Amygdala (tissue), 56 donors: ENCODE data around the gene PRSS33.

Experiments
- DNase-seq, 56 donors: peaks; one replicate each; lab custom pipeline; 2025; lab: John Stamatoyannopoulos, UW

The PRSS33 gene, protein sequence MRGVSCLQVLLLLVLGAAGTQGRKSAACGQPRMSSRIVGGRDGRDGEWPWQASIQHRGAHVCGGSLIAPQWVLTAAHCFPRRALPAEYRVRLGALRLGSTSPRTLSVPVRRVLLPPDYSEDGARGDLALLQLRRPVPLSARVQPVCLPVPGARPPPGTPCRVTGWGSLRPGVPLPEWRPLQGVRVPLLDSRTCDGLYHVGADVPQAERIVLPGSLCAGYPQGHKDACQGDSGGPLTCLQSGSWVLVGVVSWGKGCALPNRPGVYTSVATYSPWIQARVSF

GRCh38 chr16:2787406-2787805 is at the start of gene PRSS33:
TSS of gene PRSS33 (minus strand) at chr16:2787560. CDS start at chr16:2786547, 1,013 bp downstream.
- no peak for DNase-seq

DNA sequence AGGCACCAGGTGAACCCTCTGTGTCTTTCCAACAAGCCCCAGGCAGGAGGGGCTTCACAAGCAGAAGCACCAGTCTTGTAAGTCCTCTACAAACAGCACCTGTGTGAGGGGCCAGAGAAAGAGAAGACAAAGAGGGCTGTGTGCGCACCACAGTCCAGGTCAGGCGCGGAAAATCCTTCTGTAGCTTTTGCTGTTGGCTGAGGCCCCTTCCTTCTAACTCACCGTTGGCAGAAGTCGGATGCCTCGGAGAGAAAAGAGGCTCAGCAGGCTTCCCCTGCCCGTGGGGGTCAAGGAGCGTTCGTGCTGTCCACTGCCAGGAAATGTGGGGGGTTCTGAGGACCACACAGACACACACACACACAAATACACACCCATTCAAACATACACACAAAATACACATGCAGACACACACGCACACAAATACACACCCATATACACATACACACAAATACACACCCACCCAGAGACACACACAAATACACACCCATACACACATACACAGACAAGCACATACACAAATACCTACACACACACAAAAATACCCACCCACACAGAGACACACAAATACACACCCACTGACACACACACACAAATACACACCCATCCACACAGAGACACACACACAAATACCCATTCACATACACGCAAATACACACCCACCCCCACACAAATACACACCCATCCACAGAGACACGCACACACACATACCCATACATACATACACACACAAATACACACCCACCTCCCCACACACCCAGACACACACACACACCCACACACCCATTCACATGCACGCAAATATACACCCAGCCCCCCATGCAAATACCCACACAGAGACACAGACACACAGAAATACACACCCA is 49.5 kb upstream of the PRSS33 start:
- no peak for DNase-seq

GRCh38 chr16:2835638-2836493 is 48.5 kb upstream of the PRSS33 start:
- DNase-seq, result peak in 4 of 56 donors; percentile 3 to 45 (median 8)

DNA sequence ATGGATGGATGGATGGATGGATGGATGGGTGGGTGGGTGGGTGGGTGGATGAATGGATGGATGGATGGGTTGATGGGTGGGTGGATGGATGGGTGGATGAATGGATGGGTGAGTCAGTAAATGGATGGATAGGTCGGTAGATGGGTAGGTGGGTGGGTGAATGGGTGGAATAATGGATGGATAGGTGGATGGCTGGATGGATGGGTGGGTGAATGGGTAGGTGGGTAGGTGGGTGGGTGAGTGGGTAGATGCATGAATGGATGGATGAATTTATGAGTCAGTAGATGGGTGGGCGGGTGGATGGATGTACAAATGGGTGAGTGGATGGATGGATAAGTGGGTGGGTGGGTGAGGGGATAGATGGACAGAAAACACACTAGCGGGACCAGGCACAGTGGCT is 47.6 kb upstream of the PRSS33 start:
- DNase-seq, result no peak

DNA sequence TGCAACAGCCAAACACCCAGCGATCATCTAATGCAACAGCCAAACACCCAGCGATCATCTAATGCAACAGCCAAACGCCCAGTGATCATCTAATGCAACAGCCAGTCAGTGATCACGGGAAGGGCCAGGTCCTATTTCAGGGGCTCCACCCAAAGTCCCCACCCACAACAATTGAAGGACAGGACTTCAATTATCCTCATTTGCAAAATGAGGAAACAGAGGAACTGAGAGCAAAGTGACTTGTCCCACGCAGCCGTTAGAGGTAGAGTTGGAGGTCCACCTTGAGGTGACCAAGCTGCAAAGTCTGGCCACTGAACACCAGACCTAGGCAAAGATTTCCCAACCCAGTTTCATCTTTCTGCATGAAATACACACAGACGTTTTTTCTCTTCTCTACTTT is 46.4 kb upstream of the PRSS33 start:
- no peak for DNase-seq

DNA sequence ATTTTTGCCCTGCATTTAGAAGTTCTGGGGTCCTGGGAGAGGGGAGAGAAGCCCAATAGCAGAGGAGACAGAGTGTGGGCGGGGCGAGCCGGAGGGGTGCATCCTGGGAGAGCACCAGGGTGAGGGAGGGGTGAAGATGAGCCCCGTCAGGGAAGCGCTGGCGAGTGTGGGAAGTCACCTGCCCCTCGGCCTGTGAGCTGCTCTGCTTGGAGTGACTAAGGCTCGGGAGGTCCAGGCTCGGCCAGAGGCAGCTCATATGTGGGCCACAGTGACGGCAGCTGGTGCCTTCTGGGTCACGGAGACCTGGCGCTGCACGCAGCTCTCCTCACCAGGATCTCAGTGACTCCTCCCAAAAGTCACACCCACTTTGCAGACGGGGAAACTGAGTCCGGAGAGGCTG is 43.8 kb upstream of the PRSS33 start:
- DNase-seq, result no peak

GRCh38 chr16:2830355-2830695 is 43.0 kb upstream of the PRSS33 start:
- DNase-seq, result no peak

DNA sequence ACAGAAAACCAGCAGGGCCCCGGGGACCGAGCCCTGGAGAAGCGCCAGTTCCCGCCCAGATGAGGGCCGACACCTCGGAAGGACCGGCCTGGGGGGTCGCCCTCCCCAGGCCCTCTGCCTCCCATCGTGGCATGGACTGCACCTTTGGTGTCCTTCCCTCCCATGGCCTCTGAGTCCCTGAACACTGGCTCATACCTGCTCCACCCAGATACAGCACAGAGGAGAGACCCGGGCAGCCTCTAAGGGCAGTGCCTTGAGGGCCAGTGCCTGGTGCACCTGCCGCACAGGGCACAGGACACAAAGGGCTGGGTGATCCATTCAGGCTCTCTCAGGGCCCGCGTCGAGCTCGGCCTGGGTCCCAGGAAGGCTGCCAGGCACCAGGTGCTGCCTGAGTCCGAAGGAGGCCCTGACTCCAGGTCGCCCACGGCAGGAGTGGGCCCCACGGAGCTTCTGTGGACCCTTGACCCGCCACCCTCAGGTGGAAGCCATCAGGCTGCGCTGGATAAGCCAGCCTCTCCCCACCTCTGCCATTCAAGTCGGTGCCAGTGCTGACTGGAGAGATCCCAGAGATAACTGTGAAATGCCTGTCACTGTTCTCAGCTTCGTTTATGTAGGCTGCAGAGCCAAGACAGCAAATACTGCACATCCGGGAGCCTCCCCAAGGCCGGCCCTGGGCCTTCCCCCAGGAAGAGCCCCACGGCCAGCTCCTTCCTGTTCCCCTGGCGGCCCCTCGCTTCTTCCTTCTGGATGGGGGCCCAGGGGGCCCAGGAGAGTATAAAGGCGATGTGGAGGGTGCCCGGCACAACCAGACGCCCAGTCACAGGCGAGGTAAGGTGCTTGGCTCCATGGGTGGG is 42.4 kb upstream of the PRSS33 start, which contains the start of gene ZG16B:
TSS of gene ZG16B (plus strand) at position 803 of the 854 bp plus-strand sequence. CDS start 139 bp downstream, outside the sequence.
- no peak for DNase-seq

DNA sequence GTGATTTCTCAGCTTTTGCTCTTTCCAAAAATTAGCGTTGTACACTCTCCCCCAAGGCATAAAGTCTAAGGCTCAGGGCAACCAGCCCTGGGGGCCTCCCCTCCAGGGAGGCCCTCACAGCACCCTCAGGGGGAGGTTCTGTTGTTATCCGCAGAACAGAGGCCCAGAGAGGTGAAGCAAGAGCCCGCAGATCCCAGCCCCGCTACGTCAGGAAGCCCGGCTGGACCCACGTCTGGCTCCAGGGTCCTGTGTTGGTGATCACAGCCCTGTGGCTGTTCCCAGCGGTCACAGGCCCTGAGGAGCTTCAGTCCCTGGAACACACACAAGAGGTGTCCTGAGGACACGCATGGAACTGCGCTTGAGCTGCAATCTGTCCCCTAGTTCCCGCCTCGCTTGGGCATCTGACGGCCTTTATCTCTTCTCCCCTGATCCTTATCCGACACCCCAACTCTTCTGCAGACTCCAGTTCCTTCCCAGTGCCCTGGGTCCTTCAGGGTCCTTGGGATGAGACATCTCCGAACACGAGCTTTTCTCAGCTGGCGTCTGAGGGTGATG is 41.6 kb upstream of the PRSS33 start:
- DNase-seq, result no peak

GRCh38 chr16:2828521-2828840 is 41.1 kb upstream of the PRSS33 start:
- no peak for DNase-seq

DNA sequence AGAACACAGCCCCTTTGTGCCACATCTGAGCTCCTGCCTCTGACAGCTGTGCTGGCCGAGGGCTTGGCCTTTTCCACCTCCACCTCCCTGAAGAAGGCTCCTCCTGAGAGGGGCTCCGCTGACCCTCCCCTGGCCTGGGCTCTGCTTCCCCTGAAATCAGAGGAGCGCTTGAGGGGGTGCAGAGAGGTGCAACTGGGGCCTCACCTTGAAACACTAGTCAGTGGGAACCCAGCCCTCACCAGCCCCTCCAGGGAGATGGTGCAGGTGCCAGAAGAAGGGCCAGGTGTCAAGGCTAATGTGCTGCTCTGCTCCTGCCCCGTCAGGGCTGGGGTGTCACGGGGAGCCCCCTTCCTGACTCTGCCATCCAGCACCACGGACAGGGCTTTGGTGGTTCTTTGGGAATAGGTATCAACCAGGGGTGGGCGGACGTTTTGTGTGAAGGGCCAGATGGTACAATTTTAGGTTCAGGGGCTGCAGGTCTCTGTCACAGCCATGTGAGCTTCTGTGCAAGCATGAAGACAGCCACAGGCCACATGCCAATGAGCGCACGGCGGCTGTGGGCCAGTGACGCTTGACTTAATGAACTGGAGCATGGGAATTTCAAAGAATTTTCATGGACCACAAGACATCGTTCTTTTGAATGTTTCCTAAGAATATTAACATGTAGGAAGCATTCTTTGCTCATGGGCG is 40.6 kb upstream of the PRSS33 start:
- no peak for DNase-seq

DNA sequence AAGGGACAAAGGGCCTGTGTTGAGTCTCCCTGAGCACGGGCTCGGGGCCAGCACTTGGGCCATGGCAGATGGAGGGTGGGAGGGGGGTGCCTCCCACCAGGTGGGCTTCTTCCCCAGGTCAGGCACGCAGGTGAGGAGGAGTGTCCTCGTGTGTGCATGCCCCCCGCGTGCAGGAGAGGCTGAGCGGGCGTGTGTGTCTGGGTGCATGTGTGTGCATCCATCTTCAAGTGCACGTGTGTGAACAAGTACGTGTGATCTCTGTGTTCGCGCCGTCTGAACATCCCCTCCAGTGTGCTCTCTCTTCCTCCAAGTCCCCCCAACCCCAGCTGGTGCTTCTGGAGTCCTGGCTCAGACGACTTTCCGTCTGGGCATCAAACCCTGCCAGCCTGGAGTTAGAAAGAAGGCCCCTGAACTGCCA is 40.0 kb upstream of the PRSS33 start:
- peak in 1 of 56 donors; percentile 22 for DNase-seq

GRCh38 chr16:2826591-2827373 is 39.4 kb upstream of the PRSS33 start:
- DNase-seq, result no peak

- no peak for DNase-seq
Measured at GRCh38 chr16:2825906-2826305, 38.5 kb upstream of the PRSS33 start.

- DNase-seq, result no peak
Measured at GRCh38 chr16:2825049-2825742, 37.8 kb upstream of the PRSS33 start.

GRCh38 chr16:2824626-2825025 is 37.3 kb upstream of the PRSS33 start:
- DNase-seq, result no peak

GRCh38 chr16:2822496-2822895 is 35.1 kb upstream of the PRSS33 start:
- DNase-seq, result no peak

GRCh38 chr16:2822158-2822495 is 34.8 kb upstream of the PRSS33 start:
- DNase-seq, result no peak
